Inflammatory macrophage (primary cell): Measurements from ENCODE around the gene PAN2.
"Not testable (repeated sequence)": the region's sequence is repeated elsewhere in the genome, so short reads cannot be mapped to it uniquely, and the experiment has no call there.

Source experiments
- DNase-seq, 2 donors: peaks; one replicate each; pipeline ENCODE4 v3.0.0-alpha.2; 2020 to 2022

The PAN2 gene

GRCh38 chr12:56341616-56342015, 7.8 kb upstream of the PAN2 start:
- DNase-seq: no peak

- no peak for DNase-seq
Observed at GRCh38 chr12:56339158-56339422, 5.3 kb upstream of the PAN2 start.

GRCh38 chr12:56338308-56339157, 4.7 kb upstream of the PAN2 start, which contains the start of gene IL23A:
IL23A (plus strand) TSS chr12:56338884; CDS start chr12:56339045, 161 bp downstream.
- DNase-seq: peak in 1 of 2 donors; percentile 16

GRCh38 chr12:56337753-56338251, 4.0 kb upstream of the PAN2 start:
- peak; percentile 59 to 63 for DNase-seq

GRCh38 chr12:56336361-56337167, 2.8 kb upstream of the PAN2 start:
- DNase-seq: peak; percentile 85 to 92

- not testable (repeated sequence) for DNase-seq
Observed at GRCh38 chr12:56335527-56335926, 1.7 kb upstream of the PAN2 start.

- no peak for DNase-seq
Observed at GRCh38 chr12:56334490-56334793, 642 bp upstream of the PAN2 start.

GRCh38 chr12:56333197-56333678, 562 bp downstream of the PAN2 start:
- DNase-seq: no peak

GRCh38 chr12:56332512-56333196, 1.1 kb downstream of the PAN2 start:
- DNase-seq: no peak

GRCh38 chr12:56330936-56331490, 2.8 kb downstream of the PAN2 start:
- no peak for DNase-seq

- DNase-seq: no peak
Observed at GRCh38 chr12:56326533-56326932, 7.3 kb downstream of the PAN2 start.

GRCh38 chr12:56326126-56326525, 7.7 kb downstream of the PAN2 start:
- no peak for DNase-seq

- no peak for DNase-seq
Observed at GRCh38 chr12:56324206-56324605, 9.6 kb downstream of the PAN2 start.

- not testable (repeated sequence) for DNase-seq
Observed at GRCh38 chr12:56321610-56322009, 12.2 kb downstream of the PAN2 start.

GRCh38 chr12:56321027-56321426, 12.8 kb downstream of the PAN2 start:
- peak; percentile 48 to 54 for DNase-seq

GRCh38 chr12:56317675-56318074, 16.1 kb downstream of the PAN2 start:
- DNase-seq: no peak

GRCh38 chr12:56315622-56316473, 18.0 kb downstream of the PAN2 start, which contains the start of gene CNPY2:
CNPY2 (minus strand) TSS chr12:56315988; CDS start chr12:56315217, 771 bp downstream.
- peak; percentile 94 to 96 for DNase-seq

GRCh38 chr12:56315249-56315621, 18.6 kb downstream of the PAN2 start:
- no peak for DNase-seq

- DNase-seq: no peak
Observed at GRCh38 chr12:56311003-56311402, 22.8 kb downstream of the PAN2 start.

GRCh38 chr12:56308714-56309113, 25.1 kb downstream of the PAN2 start:
- DNase-seq: no peak

- DNase-seq: no peak
Observed at GRCh38 chr12:56307221-56307965, 26.4 kb downstream of the PAN2 start.
